Endodermal cell (in vitro differentiated cells): ENCODE results near the gene RIGI. TPM values are rescaled to one million over a fixed set of nuclear protein-coding genes. Genes with fewer than 3 reads are reported as not detected.

Experiments used
- DNase-seq: peaks from one replicate; pipeline ENCODE4 v3.0.0-alpha.2; 2017
- H3K27ac ChIP-seq: 2 replicates; pipeline ENCODE4 v1.5.1; 2013; ENCODE audit warnings: mild to moderate bottlenecking, low read depth, low read length, moderate library complexity
- H3K27me3 ChIP-seq: 2 replicates; pipeline ENCODE4 v1.6.1; 2013; ENCODE audit warnings: mild to moderate bottlenecking, low read length, moderate library complexity; ENCODE audit not compliant: insufficient read depth, control insufficient read depth, poor library complexity, severe bottlenecking
- H3K36me3 ChIP-seq: 2 replicates; pipeline ENCODE4 v1.7.0; 2013; ENCODE audit warnings: mild to moderate bottlenecking, low read length, moderate library complexity; ENCODE audit not compliant: control insufficient read depth, insufficient read depth
- H3K4me1 ChIP-seq: one replicate; pipeline ENCODE4 v1.7.0; 2013; ENCODE audit warnings: low read length; ENCODE audit not compliant: control insufficient read depth, insufficient read depth
- H3K4me3 ChIP-seq: 2 replicates; pipeline ENCODE4 v1.5.1; 2013; ENCODE audit warnings: mild to moderate bottlenecking, low read length, moderate library complexity
- H3K9ac ChIP-seq: 2 replicates; pipeline ENCODE4 v1.6.1; 2013; ENCODE audit warnings: mild to moderate bottlenecking, low read length, moderate library complexity; ENCODE audit not compliant: poor library complexity, severe bottlenecking; ENCODE audit errors: extremely low read depth
- H3K9me3 ChIP-seq: 2 replicates; pipeline ENCODE4 v1.6.1; 2013; ENCODE audit warnings: mild to moderate bottlenecking, low read length, moderate library complexity; ENCODE audit not compliant: control insufficient read depth
- H3K27ac Mint-ChIP-seq: 2 replicates; pipeline ENCODE4 v1.8.0; 2020; ENCODE audit warnings: mixed read lengths
- H3K27me3 Mint-ChIP-seq: 2 replicates; pipeline ENCODE4 v1.8.0; 2021; ENCODE audit warnings: mild to moderate bottlenecking, mixed read lengths; ENCODE audit not compliant: insufficient read depth
- H3K36me3 Mint-ChIP-seq: 2 replicates; pipeline ENCODE4 v1.8.0; 2020; ENCODE audit warnings: low read depth, mixed read lengths
- H3K4me1 Mint-ChIP-seq: 2 replicates; pipeline ENCODE4 v1.8.0; 2020; ENCODE audit warnings: mixed read lengths
- H3K4me3 Mint-ChIP-seq: 2 replicates; pipeline ENCODE4 v1.8.0; 2020; ENCODE audit warnings: mild to moderate bottlenecking, moderate library complexity, mixed read lengths
- H3K9me3 Mint-ChIP-seq: 2 replicates; pipeline ENCODE4 v1.8.0; 2020; ENCODE audit warnings: mild to moderate bottlenecking, mixed read lengths
- CTCF ChIP-seq: fragments of 200-600 bp; sonication (generic); conservative IDR thresholded peaks from 2 replicates; pipeline ENCODE4 v1.5.0; 2021; ENCODE audit warnings: antibody characterized with exemption, mild to moderate bottlenecking
- WGBS, 2 experiments: methylation state at CpG; one replicate each; pipeline versions ENCODE4 v1.1.5 to v1.1.7; 2013; ENCODE audit warnings: missing lambda C conversion rate in 2 of 2, mixed read lengths in 1 of 2; ENCODE audit not compliant: insufficient coverage in 1 of 2, insufficient read length in 1 of 2; 5-methylcytosine and 5-hydroxymethylcytosine counted together
- total RNA-seq, 2 donors: library from RNA; stranded (reverse); fragmentation: NEBNext Ultra II Directional in 1 of 2; extraction: Animal tissue kit (Norgen Biotek cat#: 25700) in 1 of 2; gene quantifications; 2 replicates in 1 of 2; 3 replicates in 1 of 2; pipeline ENCODE4 v1.2.1, GENCODE V29; 2021

RIGI gene
- total RNA-seq, 2 donors from 2014 or later = 8.3 to 12.6 TPM

- 93 to 95% methylated on average over 17 to 26 of the region's 26 CpGs for WGBS, 2 experiments
Observed at GRCh38 chr9:32566770-32567169, 40.8 kb upstream of the RIGI start.

GRCh38 chr9:32565967-32566366 lies 40.0 kb upstream of the RIGI start:
- Histone ChIP-seq H3K36me3 (peaks cover 32% of the 10 kb centered on the region), H3K27ac (no peak overlapping the region)

More at GRCh38 chr9:32566770-32567169, 40.8 kb upstream of the RIGI start:
- Mint-ChIP-seq H3K27ac (no peak overlapping the region), H3K9me3 (no peaks in the 10 kb centered on the region), H3K4me1 (peaks cover 2% of the 10 kb centered on the region), H3K36me3 (peaks cover 39% of the 10 kb centered on the region), H3K27me3 (no peaks in the 10 kb centered on the region), H3K4me3 (no peak overlapping the region)
- no peak for DNase-seq
- Histone ChIP-seq H3K4me1 (peaks cover 2% of the 10 kb centered on the region), H3K36me3 (peaks cover 32% of the 10 kb centered on the region), H3K9ac (no peak overlapping the region), H3K27ac (no peak overlapping the region), H3K4me3 (no peak overlapping the region), H3K9me3 (no peaks in the 10 kb centered on the region), H3K27me3 (no peaks in the 10 kb centered on the region)
- no peak for TF ChIP-seq CTCF

GRCh38 chr9:32558408-32558934 lies 32.5 kb upstream of the RIGI start:
- peaks cover 9% of the 10 kb centered on the region for H3K36me3 ChIP-seq
- no peak for DNase-seq
- no peaks in the 10 kb centered on the region for H3K4me1 ChIP-seq
- Mint-ChIP-seq H3K4me3 (no peak overlapping the region), H3K36me3 (peaks cover 8% of the 10 kb centered on the region), H3K27ac (no peak overlapping the region), H3K27me3 (no peaks in the 10 kb centered on the region), H3K4me1 (no peaks in the 10 kb centered on the region), H3K9me3 (no peaks in the 10 kb centered on the region)
- H3K27ac ChIP-seq = no peak overlapping the region
- H3K9me3 ChIP-seq = no peaks in the 10 kb centered on the region
- H3K27me3 ChIP-seq = no peaks in the 10 kb centered on the region
- no peak for TF ChIP-seq CTCF
- 96 to 97% methylated on average over 3 of the region's 3 CpGs for WGBS, 2 experiments
- no peak overlapping the region for H3K9ac ChIP-seq
- H3K4me3 ChIP-seq = no peak overlapping the region

More at GRCh38 chr9:32565967-32566366, 40.0 kb upstream of the RIGI start:
- Mint-ChIP-seq H3K4me3 (no peak overlapping the region), H3K9me3 (no peaks in the 10 kb centered on the region), H3K27ac (no peak overlapping the region), H3K36me3 (peaks cover 39% of the 10 kb centered on the region), H3K27me3 (no peaks in the 10 kb centered on the region), H3K4me1 (no peaks in the 10 kb centered on the region)
- Histone ChIP-seq H3K9me3 (no peaks in the 10 kb centered on the region), H3K9ac (no peak overlapping the region), H3K27me3 (no peaks in the 10 kb centered on the region), H3K4me3 (no peak overlapping the region), H3K4me1 (no peaks in the 10 kb centered on the region)
- 95 to 100% methylated on average over 4 to 6 of the region's 6 CpGs for WGBS, 2 experiments
- no peak for DNase-seq
- TF ChIP-seq CTCF = no peak
